Measurements from ENCODE around the gene BCKDHA.
A peak's percentile ranks its signal among the peaks of the same experiment; 100 is the strongest.

BCKDHA gene

GRCh38 chr19:41395355-41395754 lies 2.3 kb upstream of the BCKDHA start:
- in situ Hi-C loops (cut with HindIII; ENCODE audit: low sequenced_read_pairs): no loop called here

GRCh38 chr19:41398050-41398418 lies 416 bp downstream of the BCKDHA start:
- in situ Hi-C loops (cut with HindIII; ENCODE audit: low sequenced_read_pairs): no loop called here
- peak overlapping the region; percentile 100 for H3K4me3 ChIP-seq (ENCODE audit: low read depth, low read length)
- no peak for DNase-seq (ENCODE audit: low read depth)
- TF ChIP-seq CTCF (IDR thresholded peaks at IDR 0.05; ENCODE audit: low read depth, low read length, missing control alignments): no peak

More at GRCh38 chr19:41395355-41395754, 2.3 kb upstream of the BCKDHA start:
- no peak for TF ChIP-seq CTCF (IDR thresholded peaks at IDR 0.05; ENCODE audit: low read depth, low read length, missing control alignments)
- DNase-seq (ENCODE audit: low read depth): no peak
- H3K4me3 ChIP-seq (ENCODE audit: low read depth, low read length): no peak overlapping the region

GRCh38 chr19:41398598-41398997 lies 980 bp downstream of the BCKDHA start:
- H3K4me3 ChIP-seq (ENCODE audit: low read depth, low read length): peak overlapping the region; percentile 100
- in situ Hi-C loops (cut with HindIII; ENCODE audit: low sequenced_read_pairs): no loop called here
- no peak for DNase-seq (ENCODE audit: low read depth)
- no peak for TF ChIP-seq CTCF (IDR thresholded peaks at IDR 0.05; ENCODE audit: low read depth, low read length, missing control alignments)

GRCh38 chr19:41399091-41399490 lies 1.5 kb downstream of the BCKDHA start:
- H3K4me3 ChIP-seq (ENCODE audit: low read depth, low read length): no peak overlapping the region
- in situ Hi-C loops (cut with HindIII; ENCODE audit: low sequenced_read_pairs): no loop called here
- TF ChIP-seq CTCF (IDR thresholded peaks at IDR 0.05; ENCODE audit: low read depth, low read length, missing control alignments): no peak
- DNase-seq (ENCODE audit: low read depth): no peak

- in situ Hi-C loops (cut with HindIII; ENCODE audit: low sequenced_read_pairs): no loop called here
- no peak for DNase-seq (ENCODE audit: low read depth)
- H3K4me3 ChIP-seq (ENCODE audit: low read depth, low read length): no peak overlapping the region
- TF ChIP-seq CTCF (IDR thresholded peaks at IDR 0.05; ENCODE audit: low read depth, low read length, missing control alignments): no peak
Measured at GRCh38 chr19:41399525-41399924, 1.9 kb downstream of the BCKDHA start.

GRCh38 chr19:41401483-41401882 lies 3.9 kb downstream of the BCKDHA start:
- no peak for TF ChIP-seq CTCF (IDR thresholded peaks at IDR 0.05; ENCODE audit: low read depth, low read length, missing control alignments)
- no peak overlapping the region for H3K4me3 ChIP-seq (ENCODE audit: low read depth, low read length)
- no peak for DNase-seq (ENCODE audit: low read depth)
- in situ Hi-C loops (cut with HindIII; ENCODE audit: low sequenced_read_pairs): no loop called here

GRCh38 chr19:41402010-41402409 lies 4.4 kb downstream of the BCKDHA start:
- in situ Hi-C loops (cut with HindIII; ENCODE audit: low sequenced_read_pairs): no loop called here

More at GRCh38 chr19:41402010-41402409, 4.4 kb downstream of the BCKDHA start:
- DNase-seq (ENCODE audit: low read depth): no peak
- no peak overlapping the region for H3K4me3 ChIP-seq (ENCODE audit: low read depth, low read length)
- TF ChIP-seq CTCF (IDR thresholded peaks at IDR 0.05; ENCODE audit: low read depth, low read length, missing control alignments): no peak

Data from astrocyte of the cerebellum (primary cell).